Body of pancreas (tissue), 4 donors: ENCODE measurements around the gene SLC22A5. TPM values are rescaled to one million over a fixed set of nuclear protein-coding genes. Genes with fewer than 3 reads are reported as not detected.

Source experiments
- ATAC-seq: fragments of 150-250 bp; one replicate; pipeline ENCODE4 v1.9.1; 2016
- DNase-seq, 4 donors: peaks; one replicate each; pipeline ENCODE4 v3.0.0-alpha.2; 2019
- H3K27ac ChIP-seq, 4 donors: fragments of 200-600 bp; sonication (generic); 1 replicate in 3 of 4; 2 replicates in 1 of 4; pipeline versions ENCODE4 v1.5.1 to v1.6.1; 2016 to 2019; ENCODE audit warnings: mild to moderate bottlenecking in 1 of 4, mixed read lengths in 1 of 4, moderate library complexity in 1 of 4
- H3K27me3 ChIP-seq, 2 donors: fragments of 200-600 bp; sonication (generic); one replicate each; pipeline ENCODE4 v1.6.0; 2016; ENCODE audit warnings: mild to moderate bottlenecking in 1 of 2
- H3K36me3 ChIP-seq, 2 donors: fragments of 200-600 bp; sonication (generic); replicated peaks in 1 of 2; 2 replicates each; pipeline ENCODE4 v1.5.1; 2016; ENCODE audit warnings: low read depth in 2 of 2; ENCODE audit not compliant: insufficient read depth in 1 of 2
- H3K4me1 ChIP-seq: fragments of 200-600 bp; sonication (generic); one replicate; pipeline ENCODE4 v1.6.0; 2016
- H3K4me3 ChIP-seq, 2 donors: fragments of 200-600 bp; sonication (generic); 1 replicate in 1 of 2; 2 replicates in 1 of 2; pipeline ENCODE4 v1.5.1; 2016 to 2019
- H3K9me3 ChIP-seq, 3 donors: fragments of 200-600 bp; sonication (generic); 1 replicate in 2 of 3; 2 replicates in 1 of 3; pipeline ENCODE4 v1.5.1; 2016
- POLR2A ChIP-seq, 3 donors: fragments of 450-650 bp; IDR thresholded peaks; one replicate each; pipeline ENCODE4 v1.6.1; 2016; ENCODE audit warnings: antibody characterized with exemption in 3 of 3, mild to moderate bottlenecking in 2 of 3
- WGBS, 2 donors: methylation state at CpG; one replicate each; pipeline ENCODE4 v1.1.5; 2017; 5-methylcytosine and 5-hydroxymethylcytosine counted together
- intact Hi-C: fragments of 100-400 bp; cut with DNase I; formaldehyde crosslinking; loops from one replicate; pipeline ENCODE4 v1.15.1; 2023
- total RNA-seq, 2 donors: library from RNA; depleted of rRNA; stranded (reverse); fragments of >200 nt; gene quantifications; one replicate each; pipeline ENCODE4 v1.1.0, GENCODE V29; 2016
- TF ChIP-seq, protein P1 (sequence below), 7 experiments: fragments of 450-650 bp in 4 of 7; fragments of 200-600 bp in 3 of 7; sonication (generic) in 3 of 7; IDR thresholded peaks; one replicate each; pipeline ENCODE4 v1.5.1; 2016 to 2019; ENCODE audit warnings: antibody characterized with exemption in 7 of 7

The SLC22A5 gene
- total RNA-seq, 2 donors from 2014 or later, result 21.3 to 30.3 TPM

GRCh38 chr5:132388244-132389050 lies 18.9 kb downstream of the SLC22A5 start:
- H3K27ac ChIP-seq, result peak overlapping the region; percentile 75 to 88 (median 80)
- 56 to 58% methylated on average over 8 of the region's 8 CpGs for WGBS, 2 donors
- intact Hi-C loops, result no loop called here
- peak; percentile 54 for ATAC-seq
- TF ChIP-seq POLR2A (IDR thresholded peaks at IDR 0.05), result no peak
- TF ChIP-seq, protein P1, sequence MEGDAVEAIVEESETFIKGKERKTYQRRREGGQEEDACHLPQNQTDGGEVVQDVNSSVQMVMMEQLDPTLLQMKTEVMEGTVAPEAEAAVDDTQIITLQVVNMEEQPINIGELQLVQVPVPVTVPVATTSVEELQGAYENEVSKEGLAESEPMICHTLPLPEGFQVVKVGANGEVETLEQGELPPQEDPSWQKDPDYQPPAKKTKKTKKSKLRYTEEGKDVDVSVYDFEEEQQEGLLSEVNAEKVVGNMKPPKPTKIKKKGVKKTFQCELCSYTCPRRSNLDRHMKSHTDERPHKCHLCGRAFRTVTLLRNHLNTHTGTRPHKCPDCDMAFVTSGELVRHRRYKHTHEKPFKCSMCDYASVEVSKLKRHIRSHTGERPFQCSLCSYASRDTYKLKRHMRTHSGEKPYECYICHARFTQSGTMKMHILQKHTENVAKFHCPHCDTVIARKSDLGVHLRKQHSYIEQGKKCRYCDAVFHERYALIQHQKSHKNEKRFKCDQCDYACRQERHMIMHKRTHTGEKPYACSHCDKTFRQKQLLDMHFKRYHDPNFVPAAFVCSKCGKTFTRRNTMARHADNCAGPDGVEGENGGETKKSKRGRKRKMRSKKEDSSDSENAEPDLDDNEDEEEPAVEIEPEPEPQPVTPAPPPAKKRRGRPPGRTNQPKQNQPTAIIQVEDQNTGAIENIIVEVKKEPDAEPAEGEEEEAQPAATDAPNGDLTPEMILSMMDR (IDR thresholded peaks at IDR 0.05), result no peak
- peak in 2 of 4 donors; percentile 25 to 42 for DNase-seq
- peaks cover 39% of the 10 kb centered on the region for H3K4me1 ChIP-seq
- H3K27me3 ChIP-seq, result no peaks in the 10 kb centered on the region
- peaks cover 0 to 7% of the 10 kb centered on the region in 2 donors for H3K36me3 ChIP-seq
- H3K9me3 ChIP-seq, result no peaks in the 10 kb centered on the region
- H3K4me3 ChIP-seq, result no peak overlapping the region

- Histone ChIP-seq H3K4me1 (peaks cover 39% of the 10 kb centered on the region), H3K27ac (peak overlapping the region in 3 of 4 donors; percentile 75 to 88 (median 77)), H3K9me3 (no peaks in the 10 kb centered on the region), H3K4me3 (no peak overlapping the region), H3K27me3 (no peaks in the 10 kb centered on the region), H3K36me3 (peaks cover 0 to 10% of the 10 kb centered on the region in 2 donors)
- no peak for TF ChIP-seq POLR2A (IDR thresholded peaks at IDR 0.05)
- TF ChIP-seq, protein P1 (IDR thresholded peaks at IDR 0.05), result no peak
- intact Hi-C loops, result no loop called here
- no peak for DNase-seq
- 93 to 100% methylated on average over 1 of the region's 1 CpG for WGBS, 2 donors
- ATAC-seq, result no peak
Measured at GRCh38 chr5:132389051-132389331, 19.5 kb downstream of the SLC22A5 start.

DNA sequence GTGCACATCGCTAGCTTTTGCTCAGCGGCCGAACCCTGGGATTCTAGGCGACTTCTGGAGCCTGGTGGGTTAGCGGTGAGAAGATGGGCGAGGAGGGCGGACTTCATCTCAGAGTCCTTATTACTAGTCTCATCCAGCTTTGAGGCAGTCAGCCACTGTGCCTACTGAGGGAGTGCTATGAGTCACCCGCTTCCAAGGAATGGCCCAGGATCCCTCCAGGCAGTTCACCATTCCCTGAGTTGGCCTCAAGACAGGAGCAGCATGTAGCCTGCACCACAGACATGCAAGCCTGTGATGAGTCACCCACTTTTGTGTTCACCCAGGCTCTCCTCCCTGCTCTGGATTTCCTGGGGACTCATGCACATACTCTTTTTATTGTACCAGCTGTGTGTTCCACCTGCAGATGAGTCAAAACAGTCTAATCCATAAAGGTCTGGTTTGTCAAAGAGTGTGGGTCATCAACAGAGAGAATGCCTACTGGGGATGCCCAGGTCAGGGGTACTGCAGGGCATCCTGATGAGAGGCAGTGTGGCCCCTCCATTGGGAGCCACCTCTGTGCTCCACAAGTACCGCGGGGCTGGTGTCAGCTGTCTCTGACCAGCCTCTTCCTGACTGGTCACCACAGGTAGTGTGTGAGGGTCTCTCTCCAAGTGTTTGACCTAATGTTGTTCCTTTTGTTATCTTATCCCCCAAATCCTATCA lies 20.2 kb downstream of the SLC22A5 start:
- Histone ChIP-seq H3K27me3 (no peaks in the 10 kb centered on the region), H3K4me1 (peaks cover 39% of the 10 kb centered on the region), H3K36me3 (peaks cover 0 to 15% of the 10 kb centered on the region in 2 donors), H3K27ac (peak overlapping the region in 3 of 4 donors; percentile 75 to 88 (median 77)), H3K9me3 (no peaks in the 10 kb centered on the region), H3K4me3 (no peak overlapping the region)
- WGBS, 2 donors, result 88 to 95% methylated on average over 10 of the region's 10 CpGs
- intact Hi-C loops, result no loop called here
- DNase-seq (peak in 2 of 4 donors; percentile 20 to 55), ATAC-seq (no peak)
- TF ChIP-seq, protein P1 (IDR thresholded peaks at IDR 0.05), result no peak
- TF ChIP-seq POLR2A (IDR thresholded peaks at IDR 0.05), result no peak

- H3K36me3 ChIP-seq, result peaks cover 0 to 17% of the 10 kb centered on the region in 2 donors
- no peaks in the 10 kb centered on the region for H3K9me3 ChIP-seq
- peaks cover 31% of the 10 kb centered on the region for H3K4me1 ChIP-seq
- no peak for TF ChIP-seq POLR2A (IDR thresholded peaks at IDR 0.05)
- TF ChIP-seq, protein P1 (IDR thresholded peaks at IDR 0.05), result no peak
- ATAC-seq (no peak), DNase-seq (no peak)
- no peak overlapping the region for H3K27ac ChIP-seq
- H3K27me3 ChIP-seq, result no peaks in the 10 kb centered on the region
- 55 to 78% methylated on average over 5 of the region's 5 CpGs for WGBS, 2 donors
- no peak overlapping the region for H3K4me3 ChIP-seq
- intact Hi-C loops, result no loop called here
Measured at GRCh38 chr5:132391247-132391646, 21.7 kb downstream of the SLC22A5 start.
